Stimulated activated memory B cell treated with anti-CD40 and anti-IgM and Interleukin-4, amounts not matched to agents 10 μg/mL and 1 μg/mL and 100 μg/mL, for 72 hours (primary cell): ENCODE results near the gene NFE2L2.
"Not testable (repeated sequence)": the region's sequence is repeated elsewhere in the genome, so short reads cannot be mapped to it uniquely, and the experiment has no call there.

Experiments used
- ATAC-seq: fragments of 150-1000 bp; cut with Tn5 transposase; 2 replicates; pipeline ENCODE4 v1.10.0; 2021
- H3K27ac Mint-ChIP-seq: one replicate; pipeline ENCODE4 v1.8.0; 2022; ENCODE audit warnings: mild to moderate bottlenecking, mixed read lengths
- H3K27me3 Mint-ChIP-seq: one replicate; pipeline ENCODE4 v1.8.0; 2022; ENCODE audit warnings: mixed read lengths
- H3K36me3 Mint-ChIP-seq: one replicate; pipeline ENCODE4 v1.8.0; 2022; ENCODE audit warnings: mixed read lengths
- H3K4me1 Mint-ChIP-seq: one replicate; pipeline ENCODE4 v1.8.0; 2022; ENCODE audit warnings: mixed read lengths
- H3K4me3 Mint-ChIP-seq: one replicate; pipeline ENCODE4 v1.8.0; 2022; ENCODE audit warnings: mild to moderate bottlenecking, moderate library complexity, mixed read lengths
- H3K9me3 Mint-ChIP-seq: one replicate; pipeline ENCODE4 v1.8.0; 2022; ENCODE audit warnings: mixed read lengths

NFE2L2 gene

GRCh38 chr2:177212891-177213856 is 51.4 kb downstream of the NFE2L2 start:
- H3K4me3 Mint-ChIP-seq, result peak overlapping the region; percentile 95
- peak; percentile 79 for ATAC-seq
- H3K27me3 Mint-ChIP-seq, result no peaks in the 10 kb centered on the region
- peak overlapping the region; percentile 97 for H3K27ac Mint-ChIP-seq
- H3K9me3 Mint-ChIP-seq, result no peaks in the 10 kb centered on the region
- H3K4me1 Mint-ChIP-seq, result peaks cover 40% of the 10 kb centered on the region
- H3K36me3 Mint-ChIP-seq, result peaks cover 47% of the 10 kb centered on the region

DNA sequence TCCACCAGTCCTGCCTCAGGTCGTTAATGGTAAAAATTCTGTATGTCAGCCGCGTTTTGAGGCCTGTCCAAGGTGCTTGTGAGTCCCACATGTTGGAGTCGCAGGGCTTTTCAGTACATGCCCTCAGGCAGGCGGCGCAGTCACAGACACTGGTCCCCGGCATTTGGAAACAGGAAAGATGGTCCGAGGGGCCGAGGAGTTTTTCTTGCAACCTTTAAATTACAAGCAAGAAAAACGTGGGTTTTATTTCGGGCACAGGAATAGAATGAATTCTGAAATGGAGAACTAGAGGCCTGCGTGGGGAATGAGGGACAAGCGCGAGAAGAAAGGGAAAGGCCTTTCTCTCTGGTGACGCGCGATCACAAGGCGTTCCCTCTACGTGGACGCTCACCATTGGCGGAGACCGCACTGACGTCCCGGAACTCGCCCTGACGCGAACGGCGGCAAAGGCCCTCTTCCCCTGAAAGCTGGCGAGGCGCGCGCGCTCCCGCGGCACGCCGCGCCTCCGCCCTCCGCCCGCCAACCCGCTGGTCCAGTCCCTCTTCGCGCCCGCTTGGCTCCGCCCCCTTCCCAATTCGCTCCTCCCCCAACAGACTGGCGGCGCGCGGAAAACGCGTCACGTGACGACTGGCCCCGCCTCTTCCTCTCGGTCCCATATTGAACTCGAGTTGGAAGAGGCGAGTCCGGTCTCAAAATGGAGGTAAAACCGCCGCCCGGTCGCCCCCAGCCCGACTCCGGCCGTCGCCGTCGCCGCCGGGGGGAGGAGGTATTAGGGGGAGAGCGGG is 52.2 kb downstream of the NFE2L2 start, which contains the start of gene HNRNPA3:
TSS of gene HNRNPA3 (plus strand) at position 689 of the 785 bp plus-strand sequence. CDS start at position 695, 6 bp downstream.
- no peaks in the 10 kb centered on the region for H3K27me3 Mint-ChIP-seq
- H3K36me3 Mint-ChIP-seq, result peaks cover 42% of the 10 kb centered on the region
- peak within 1 kb of the TSS; percentile 97 for H3K27ac Mint-ChIP-seq
- peak; percentile 97 for ATAC-seq
- peak within 1 kb of the TSS; percentile 95 for H3K4me3 Mint-ChIP-seq
- H3K9me3 Mint-ChIP-seq, result no peaks in the 10 kb centered on the region
- H3K4me1 Mint-ChIP-seq, result peaks cover 39% of the 10 kb centered on the region

DNA sequence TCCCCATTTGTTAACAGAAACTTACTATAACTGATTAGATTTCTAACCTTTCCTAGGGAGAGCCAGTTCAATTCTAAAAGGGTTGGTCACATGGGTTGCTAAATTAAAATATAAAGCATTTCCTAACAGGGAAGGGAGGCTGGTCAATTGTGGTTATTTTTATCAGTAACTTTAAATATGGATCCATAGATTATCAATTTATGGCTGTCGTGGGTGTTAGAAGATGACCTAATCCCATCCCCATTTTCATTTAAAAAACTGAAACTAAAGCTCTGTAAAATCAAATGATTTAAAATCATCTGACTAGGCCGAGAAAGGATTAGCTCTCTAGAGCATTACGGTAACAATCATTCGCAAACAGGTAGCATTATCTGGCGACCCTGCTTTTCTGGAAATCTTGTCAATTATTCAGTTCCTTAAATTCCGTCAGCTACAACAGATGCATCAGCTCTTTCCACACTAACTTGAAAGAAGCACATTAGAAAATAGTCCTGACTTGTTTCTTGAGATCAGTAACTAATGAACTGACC is 52.9 kb downstream of the NFE2L2 start:
- Mint-ChIP-seq H3K27ac (peak overlapping the region; percentile 97), H3K36me3 (peaks cover 36% of the 10 kb centered on the region)
- ATAC-seq, result no peak

DNA sequence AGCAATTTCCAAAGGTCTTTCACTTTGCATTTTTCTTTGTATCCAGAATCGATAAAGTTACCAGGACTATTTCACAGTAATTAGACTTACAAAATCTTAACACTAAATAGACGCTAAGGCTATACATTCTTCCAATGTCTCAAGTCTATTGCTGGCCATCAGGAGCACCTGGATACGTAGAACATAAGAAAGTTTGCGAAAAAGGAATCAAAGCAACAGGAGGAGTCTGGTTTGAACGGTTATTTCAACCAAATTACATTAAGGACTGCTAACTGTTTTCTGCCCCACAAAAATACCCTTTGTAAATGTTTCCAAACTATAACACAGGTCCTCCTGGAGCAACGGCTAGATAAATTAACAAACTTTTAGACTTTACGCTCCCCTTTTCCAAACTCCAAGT is 53.4 kb downstream of the NFE2L2 start:
- peak overlapping the region; percentile 97 for H3K27ac Mint-ChIP-seq
- H3K4me1 Mint-ChIP-seq, result peaks cover 42% of the 10 kb centered on the region
- peak overlapping the region; percentile 95 for H3K4me3 Mint-ChIP-seq
- H3K27me3 Mint-ChIP-seq, result no peaks in the 10 kb centered on the region
- no peak for ATAC-seq
- H3K36me3 Mint-ChIP-seq, result peaks cover 31% of the 10 kb centered on the region
- H3K9me3 Mint-ChIP-seq, result no peaks in the 10 kb centered on the region

More for the DNA sequence above, 52.9 kb downstream of the NFE2L2 start:
- Mint-ChIP-seq H3K9me3 (no peaks in the 10 kb centered on the region), H3K27me3 (no peaks in the 10 kb centered on the region), H3K4me1 (peaks cover 42% of the 10 kb centered on the region), H3K4me3 (peak overlapping the region; percentile 95)

GRCh38 chr2:177207101-177207500 is 57.4 kb downstream of the NFE2L2 start:
- peak overlapping the region; percentile 67 for H3K27ac Mint-ChIP-seq
- ATAC-seq, result peak; percentile 61
- peaks cover 24% of the 10 kb centered on the region for H3K4me1 Mint-ChIP-seq
- H3K36me3 Mint-ChIP-seq, result no peaks in the 10 kb centered on the region
- no peak overlapping the region for H3K4me3 Mint-ChIP-seq
- no peaks in the 10 kb centered on the region for H3K9me3 Mint-ChIP-seq
- H3K27me3 Mint-ChIP-seq, result no peaks in the 10 kb centered on the region

DNA sequence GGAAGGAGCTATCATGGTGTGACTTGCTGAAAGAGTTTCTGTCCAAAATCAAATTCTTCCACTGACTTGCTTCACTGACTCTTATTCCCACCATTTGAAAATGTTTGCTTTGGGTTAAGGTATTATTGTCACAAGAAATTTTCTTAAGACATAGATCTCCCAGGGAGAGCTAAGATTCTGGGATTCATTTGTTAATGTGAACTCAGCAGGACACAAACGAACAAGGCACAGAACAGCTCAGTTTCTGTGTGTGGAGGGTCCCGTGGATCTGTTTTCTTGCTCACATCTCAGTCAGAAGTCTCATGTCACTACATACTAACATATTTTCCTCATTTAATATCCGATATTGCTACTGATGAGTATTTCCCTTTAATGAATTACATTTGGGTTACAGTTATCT is 60.1 kb downstream of the NFE2L2 start:
- no peaks in the 10 kb centered on the region for H3K36me3 Mint-ChIP-seq
- H3K27ac Mint-ChIP-seq, result no peak overlapping the region
- peaks cover 17% of the 10 kb centered on the region for H3K4me1 Mint-ChIP-seq
- H3K9me3 Mint-ChIP-seq, result no peaks in the 10 kb centered on the region
- ATAC-seq, result no peak
- H3K4me3 Mint-ChIP-seq, result no peak overlapping the region
- H3K27me3 Mint-ChIP-seq, result no peaks in the 10 kb centered on the region

GRCh38 chr2:177201919-177202346 is 62.6 kb downstream of the NFE2L2 start:
- Mint-ChIP-seq H3K9me3 (no peaks in the 10 kb centered on the region), H3K27me3 (no peaks in the 10 kb centered on the region), H3K4me3 (no peak overlapping the region), H3K4me1 (peaks cover 9% of the 10 kb centered on the region), H3K36me3 (no peaks in the 10 kb centered on the region), H3K27ac (no peak overlapping the region)
- no peak for ATAC-seq

- not testable (repeated sequence) for H3K27me3 Mint-ChIP-seq, H3K36me3 Mint-ChIP-seq, H3K27ac Mint-ChIP-seq
These were observed 64.1 kb downstream of the NFE2L2 start for GRCh38 chr2:177200419-177200818.

DNA sequence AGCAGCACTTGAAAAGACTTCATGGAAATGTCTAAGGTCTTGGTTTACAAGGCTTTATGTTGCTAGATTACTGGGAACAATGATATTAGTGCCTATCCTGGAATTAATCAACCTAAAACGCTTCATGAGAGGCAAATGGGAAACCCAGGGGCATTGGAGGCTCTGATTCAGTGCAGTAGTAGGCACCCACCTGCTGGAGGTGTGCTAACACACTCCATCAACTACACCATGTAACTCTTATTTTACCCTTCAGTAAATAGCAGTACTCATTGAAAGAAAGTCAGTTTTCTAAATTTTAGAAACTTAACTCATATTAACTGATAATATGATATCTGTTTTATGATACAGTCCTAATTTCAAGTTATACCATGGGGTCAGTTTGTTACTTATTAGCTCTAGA is 69.3 kb downstream of the NFE2L2 start:
- H3K27ac Mint-ChIP-seq, result no peak overlapping the region
- ATAC-seq, result no peak
- no peaks in the 10 kb centered on the region for H3K27me3 Mint-ChIP-seq
- no peaks in the 10 kb centered on the region for H3K9me3 Mint-ChIP-seq
- no peak overlapping the region for H3K4me3 Mint-ChIP-seq
- no peaks in the 10 kb centered on the region for H3K4me1 Mint-ChIP-seq
- no peaks in the 10 kb centered on the region for H3K36me3 Mint-ChIP-seq

More at GRCh38 chr2:177200419-177200818, 64.1 kb downstream of the NFE2L2 start:
- H3K9me3 Mint-ChIP-seq, ATAC-seq, H3K4me1 Mint-ChIP-seq, H3K4me3 Mint-ChIP-seq: not testable (repeated sequence)

DNA sequence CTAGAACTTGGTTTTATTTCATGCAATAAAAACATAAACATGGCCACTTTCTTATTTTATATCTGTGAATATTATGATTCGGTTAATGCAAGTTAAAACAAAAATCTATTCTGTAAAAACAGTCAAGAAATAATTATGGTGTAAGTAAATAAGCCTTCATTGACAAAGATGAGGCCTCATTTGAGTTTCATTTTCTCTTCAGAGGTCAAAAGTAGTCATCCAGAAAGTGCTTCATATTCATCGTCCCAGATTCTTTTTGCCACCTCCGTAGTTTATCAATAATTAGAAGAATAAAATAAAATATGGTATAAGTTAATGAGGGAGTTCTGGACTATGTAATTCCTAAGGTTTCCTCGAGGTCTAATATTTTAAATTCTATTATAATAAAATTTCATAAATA is 71.3 kb downstream of the NFE2L2 start:
- no peak overlapping the region for H3K4me3 Mint-ChIP-seq

GRCh38 chr2:177192788-177193187 is 71.7 kb downstream of the NFE2L2 start:
- Mint-ChIP-seq H3K4me3 (no peak overlapping the region), H3K27me3 (no peaks in the 10 kb centered on the region), H3K4me1 (no peaks in the 10 kb centered on the region), H3K9me3 (no peaks in the 10 kb centered on the region), H3K36me3 (no peaks in the 10 kb centered on the region), H3K27ac (no peak overlapping the region)
- ATAC-seq, result no peak

More for the DNA sequence above, 71.3 kb downstream of the NFE2L2 start:
- Mint-ChIP-seq H3K9me3 (no peaks in the 10 kb centered on the region), H3K27ac (no peak overlapping the region), H3K36me3 (no peaks in the 10 kb centered on the region), H3K27me3 (no peaks in the 10 kb centered on the region), H3K4me1 (no peaks in the 10 kb centered on the region)
- ATAC-seq, result no peak

- Mint-ChIP-seq H3K27me3 (no peaks in the 10 kb centered on the region), H3K4me1 (no peaks in the 10 kb centered on the region), H3K9me3 (no peaks in the 10 kb centered on the region), H3K27ac (no peak overlapping the region), H3K36me3 (no peaks in the 10 kb centered on the region), H3K4me3 (no peak overlapping the region)
- no peak for ATAC-seq
These were observed 73.6 kb downstream of the NFE2L2 start for GRCh38 chr2:177190941-177191340.

DNA sequence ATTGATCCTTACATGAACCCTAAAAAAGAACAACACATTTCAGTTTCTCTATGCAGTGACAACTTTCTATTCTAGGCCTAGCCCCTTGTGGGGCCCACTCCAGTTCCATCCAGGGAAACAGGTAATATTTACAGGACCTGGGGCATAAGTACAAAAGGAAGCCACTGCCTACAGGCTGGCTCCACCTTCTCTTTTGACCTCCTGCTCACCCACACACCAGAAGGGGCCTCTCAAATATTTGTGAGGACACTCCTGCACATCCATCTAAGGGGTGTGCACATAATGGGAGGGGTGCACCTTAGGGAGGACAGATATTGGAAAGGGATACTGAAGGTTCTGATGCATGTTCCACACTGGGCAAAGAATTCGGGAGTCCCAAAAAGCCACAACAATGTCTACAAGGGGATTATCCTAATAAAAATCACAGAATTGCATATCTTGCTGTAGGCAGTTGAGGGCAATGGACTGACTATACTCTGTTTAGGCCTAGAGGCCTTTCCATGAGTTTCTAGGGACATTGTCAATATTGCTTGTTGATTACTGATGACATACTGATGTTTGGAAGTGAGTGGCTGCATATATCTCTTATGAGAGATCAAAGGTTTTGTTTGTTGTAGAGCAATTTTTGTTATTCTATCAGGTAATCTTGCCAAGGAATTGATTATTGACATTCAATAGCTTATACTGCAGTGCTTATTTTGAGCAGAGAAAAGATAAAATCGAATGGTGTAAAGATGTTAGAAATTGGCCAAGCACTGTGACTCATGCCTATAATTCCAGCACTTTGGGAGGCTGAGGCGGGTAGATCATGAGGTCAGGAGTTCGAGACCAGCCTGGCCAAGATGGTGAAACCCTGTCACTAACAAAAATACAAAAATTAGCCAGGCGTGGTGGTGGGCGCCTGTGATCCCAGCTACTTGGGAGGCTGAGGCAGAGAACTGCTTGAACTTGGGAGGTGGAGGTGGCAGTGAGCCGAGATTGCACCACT is 75.8 kb downstream of the NFE2L2 start:
- no peak for ATAC-seq
- no peaks in the 10 kb centered on the region for H3K4me1 Mint-ChIP-seq
- H3K27ac Mint-ChIP-seq, result no peak overlapping the region
- no peak overlapping the region for H3K4me3 Mint-ChIP-seq
- no peaks in the 10 kb centered on the region for H3K9me3 Mint-ChIP-seq
- no peaks in the 10 kb centered on the region for H3K27me3 Mint-ChIP-seq
- no peaks in the 10 kb centered on the region for H3K36me3 Mint-ChIP-seq

DNA sequence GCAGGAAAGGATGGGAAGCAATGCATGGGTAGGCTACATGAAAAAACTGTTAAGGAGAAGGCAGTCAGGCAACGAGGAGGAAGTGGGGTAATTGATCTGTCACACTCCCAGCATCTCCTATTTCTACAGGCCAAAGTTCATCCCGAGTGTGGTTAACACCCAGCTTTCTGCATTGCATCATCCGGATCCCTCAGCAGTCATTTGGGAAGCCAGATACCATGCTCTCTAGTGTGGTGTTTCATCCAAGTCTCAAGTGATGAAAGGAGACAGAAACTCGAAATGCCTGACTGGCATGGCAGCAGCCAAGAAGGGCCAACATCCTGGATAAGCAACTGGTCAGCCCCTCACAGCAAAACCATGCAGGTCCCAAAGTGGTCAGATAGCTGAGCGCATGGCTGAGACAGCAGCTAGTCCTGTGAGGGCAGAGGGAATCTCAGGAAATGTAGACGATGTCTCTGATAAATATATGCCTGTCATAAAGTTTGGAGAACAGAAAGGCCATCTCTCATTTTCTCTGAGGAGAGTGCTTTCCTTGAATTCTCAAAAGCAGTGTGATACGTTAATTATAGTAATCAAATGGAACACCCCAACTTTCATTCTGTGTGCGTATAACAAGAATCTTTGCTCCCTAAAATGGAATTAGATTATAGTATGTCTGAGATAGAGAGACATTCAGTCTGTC is 76.8 kb downstream of the NFE2L2 start:
- Mint-ChIP-seq H3K4me1 (no peaks in the 10 kb centered on the region), H3K9me3 (no peaks in the 10 kb centered on the region), H3K4me3 (no peak overlapping the region), H3K27me3 (no peaks in the 10 kb centered on the region), H3K27ac (no peak overlapping the region), H3K36me3 (no peaks in the 10 kb centered on the region)
- ATAC-seq, result no peak
